SK-N-SH treated with all-trans-retinoic acid at 6 μM for 48 hours (cell line): ENCODE results near the gene RNF126.

Experiments
- ATAC-seq: fragments of 200-7000 bp; cut with Tn5 transposase; 3 replicates; pipeline ENCODE4 v1.9.1; 2020; ENCODE audit warnings: mild to moderate bottlenecking, moderate library complexity
- ARNTL ChIP-seq: fragments of 450-650 bp; formaldehyde crosslinking; IDR thresholded peaks from 2 replicates; pipeline ENCODE4 v1.5.0; 2020; ENCODE audit warnings: low read depth, mild to moderate bottlenecking, moderate library complexity, borderline replicate concordance
- BACH2 ChIP-seq: fragments of 250-450 bp; sonication (Bioruptor Pico); IDR thresholded peaks from 2 replicates; pipeline ENCODE4 v1.9.0; 2021; ENCODE audit warnings: mild to moderate bottlenecking, borderline replicate concordance
- ESRRG ChIP-seq: fragments of 250-450 bp; sonication (Bioruptor Pico); IDR thresholded peaks from 2 replicates; pipeline ENCODE4 v1.6.1; 2021; ENCODE audit warnings: mild to moderate bottlenecking
- GLIS3 ChIP-seq: fragments of 250-450 bp; sonication (Bioruptor Pico); IDR thresholded peaks from 2 replicates; pipeline ENCODE4 v1.5.0; 2020; ENCODE audit warnings: mild to moderate bottlenecking, moderate library complexity
- ISL1 ChIP-seq: fragments of 250-450 bp; sonication (Bioruptor Pico); IDR thresholded peaks from 2 replicates; pipeline ENCODE4 v2.1.2; 2022; ENCODE audit warnings: mild to moderate bottlenecking, moderate library complexity
- OSR1 ChIP-seq: fragments of 250-450 bp; sonication (Bioruptor Pico); IDR thresholded peaks from 2 replicates; pipeline ENCODE4 v1.8.0; 2022; ENCODE audit warnings: moderate library complexity, mild to moderate bottlenecking, inconsistent platforms
- PPARA ChIP-seq: fragments of 250-450 bp; sonication (Bioruptor Pico); IDR thresholded peaks from 2 replicates; pipeline ENCODE4 v1.5.0; 2020; ENCODE audit warnings: mild to moderate bottlenecking, borderline replicate concordance
- RARB ChIP-seq: fragments of 250-450 bp; sonication (Bioruptor Pico); IDR thresholded peaks from 2 replicates; pipeline ENCODE4 v1.8.0; 2021; ENCODE audit warnings: mild to moderate bottlenecking, moderate library complexity
- SNAI2 ChIP-seq: fragments of 250-450 bp; sonication (Bioruptor Pico); IDR thresholded peaks from 2 replicates; pipeline ENCODE4 v1.5.0; 2020; ENCODE audit warnings: mild to moderate bottlenecking, moderate library complexity
- TCF4 ChIP-seq: fragments of 250-450 bp; sonication (Bioruptor Pico); IDR thresholded peaks from 2 replicates; pipeline ENCODE4 v1.8.0; 2021; ENCODE audit warnings: mild to moderate bottlenecking, moderate library complexity, borderline replicate concordance
- TOX ChIP-seq: fragments of 250-450 bp; sonication (Bioruptor Pico); IDR thresholded peaks from 2 replicates; pipeline ENCODE4 v1.8.0; 2021; ENCODE audit warnings: mild to moderate bottlenecking, moderate library complexity, borderline replicate concordance
- ZC3H10 ChIP-seq: fragments of 250-450 bp; sonication (Bioruptor Pico); IDR thresholded peaks from 2 replicates; pipeline ENCODE4 v1.5.1; 2021; ENCODE audit warnings: mild to moderate bottlenecking, moderate library complexity
- ZFP3 ChIP-seq: fragments of 250-450 bp; sonication (Bioruptor Pico); IDR thresholded peaks from 2 replicates; pipeline ENCODE4 v1.5.0; 2020; ENCODE audit warnings: mild to moderate bottlenecking, moderate library complexity
- ZFP30 ChIP-seq: fragments of 450-650 bp; formaldehyde crosslinking; IDR thresholded peaks from 2 replicates; pipeline ENCODE4 v1.5.0; 2022; ENCODE audit warnings: mild to moderate bottlenecking, moderate library complexity
- ZNF565 ChIP-seq: fragments of 450-650 bp; formaldehyde crosslinking; conservative IDR thresholded peaks from 2 replicates; pipeline ENCODE4 v1.5.0; 2020; ENCODE audit warnings: low read depth, mild to moderate bottlenecking, moderate library complexity
- ZNF70 ChIP-seq: fragments of 450-650 bp; formaldehyde crosslinking; IDR thresholded peaks from 2 replicates; pipeline ENCODE4 v1.5.0; 2020; ENCODE audit warnings: mild to moderate bottlenecking, moderate library complexity
- ZNF8 ChIP-seq: fragments of 450-650 bp; formaldehyde crosslinking; IDR thresholded peaks from 2 replicates; pipeline ENCODE4 v1.5.0; 2020; ENCODE audit warnings: mild to moderate bottlenecking, moderate library complexity
- TF ChIP-seq, protein P1 (sequence below): fragments of 250-450 bp; sonication (Bioruptor Pico); IDR thresholded peaks from 2 replicates; pipeline ENCODE4 v1.5.0; 2020; ENCODE audit warnings: mild to moderate bottlenecking, moderate library complexity
- TF ChIP-seq, protein P2 (sequence below): fragments of 250-450 bp; sonication (Bioruptor Pico); IDR thresholded peaks from 2 replicates; pipeline ENCODE4 v1.8.0; 2020; ENCODE audit warnings: mild to moderate bottlenecking, moderate library complexity, borderline replicate concordance
- TF ChIP-seq, protein P3 (sequence below): fragments of 250-450 bp; sonication (Bioruptor Pico); IDR thresholded peaks from 2 replicates; pipeline ENCODE4 v1.5.1; 2020; ENCODE audit warnings: low read depth, mild to moderate bottlenecking, moderate library complexity
- TF ChIP-seq, protein P4 (sequence below): fragments of 250-450 bp; sonication (Bioruptor Pico); IDR thresholded peaks from 2 replicates; pipeline ENCODE4 v1.8.0; 2021; ENCODE audit warnings: low read depth, mild to moderate bottlenecking, moderate library complexity, borderline replicate concordance

Gene RNF126

DNA sequence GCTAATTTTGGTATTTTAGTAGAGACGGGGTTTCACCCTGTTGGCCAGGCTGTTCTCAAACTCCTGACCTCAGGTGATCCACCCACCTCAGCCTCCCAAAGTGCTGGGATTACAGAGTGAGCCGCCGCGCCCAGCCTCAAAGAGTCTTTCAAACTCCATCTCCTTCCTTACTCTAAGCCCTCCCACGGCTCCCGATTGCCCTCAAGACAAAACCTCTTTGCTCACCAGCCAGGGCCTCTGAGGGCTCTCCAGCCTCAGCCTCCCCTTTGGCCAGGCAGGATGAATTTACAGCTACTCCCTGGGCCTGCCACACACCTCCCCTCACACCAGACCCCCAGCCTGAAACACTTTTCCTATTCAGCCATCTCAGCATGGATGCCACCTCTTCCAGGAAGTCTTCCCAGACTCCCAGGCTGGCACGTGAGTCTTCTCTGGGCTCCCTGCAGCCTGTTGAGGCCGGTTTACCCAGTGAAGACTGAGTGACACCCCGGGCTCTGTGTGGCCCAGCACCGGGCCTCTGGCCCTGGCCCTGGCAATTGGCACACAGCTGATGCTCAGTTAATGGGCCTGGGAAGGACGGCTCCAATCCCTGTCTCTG lies 24.7 kb upstream of the RNF126 start:
- no peak for ATAC-seq
- TF ChIP-seq ZNF70 (CRISPR knock-in tag) (no peak), TCF4 (CRISPR knock-in tag) (no peak), BACH2 (CRISPR knock-in tag) (no peak), ZFP3 (no peak), TOX (CRISPR knock-in tag) (no peak), ZC3H10 (CRISPR knock-in tag) (no peak), ZNF565 (no peak), RARB (CRISPR knock-in tag) (no peak), ESRRG (CRISPR knock-in tag) (no peak), GLIS3 (CRISPR knock-in tag) (no peak), ZFP30 (CRISPR knock-in tag) (no peak), OSR1 (CRISPR knock-in tag) (no peak), SNAI2 (CRISPR knock-in tag) (no peak), ISL1 (CRISPR knock-in tag) (no peak), ZNF8 (CRISPR knock-in tag) (no peak), PPARA (CRISPR knock-in tag) (no peak)
- TF ChIP-seq, protein P1, sequence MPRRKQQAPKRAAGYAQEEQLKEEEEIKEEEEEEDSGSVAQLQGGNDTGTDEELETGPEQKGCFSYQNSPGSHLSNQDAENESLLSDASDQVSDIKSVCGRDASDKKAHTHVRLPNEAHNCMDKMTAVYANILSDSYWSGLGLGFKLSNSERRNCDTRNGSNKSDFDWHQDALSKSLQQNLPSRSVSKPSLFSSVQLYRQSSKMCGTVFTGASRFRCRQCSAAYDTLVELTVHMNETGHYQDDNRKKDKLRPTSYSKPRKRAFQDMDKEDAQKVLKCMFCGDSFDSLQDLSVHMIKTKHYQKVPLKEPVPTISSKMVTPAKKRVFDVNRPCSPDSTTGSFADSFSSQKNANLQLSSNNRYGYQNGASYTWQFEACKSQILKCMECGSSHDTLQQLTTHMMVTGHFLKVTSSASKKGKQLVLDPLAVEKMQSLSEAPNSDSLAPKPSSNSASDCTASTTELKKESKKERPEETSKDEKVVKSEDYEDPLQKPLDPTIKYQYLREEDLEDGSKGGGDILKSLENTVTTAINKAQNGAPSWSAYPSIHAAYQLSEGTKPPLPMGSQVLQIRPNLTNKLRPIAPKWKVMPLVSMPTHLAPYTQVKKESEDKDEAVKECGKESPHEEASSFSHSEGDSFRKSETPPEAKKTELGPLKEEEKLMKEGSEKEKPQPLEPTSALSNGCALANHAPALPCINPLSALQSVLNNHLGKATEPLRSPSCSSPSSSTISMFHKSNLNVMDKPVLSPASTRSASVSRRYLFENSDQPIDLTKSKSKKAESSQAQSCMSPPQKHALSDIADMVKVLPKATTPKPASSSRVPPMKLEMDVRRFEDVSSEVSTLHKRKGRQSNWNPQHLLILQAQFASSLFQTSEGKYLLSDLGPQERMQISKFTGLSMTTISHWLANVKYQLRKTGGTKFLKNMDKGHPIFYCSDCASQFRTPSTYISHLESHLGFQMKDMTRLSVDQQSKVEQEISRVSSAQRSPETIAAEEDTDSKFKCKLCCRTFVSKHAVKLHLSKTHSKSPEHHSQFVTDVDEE (CRISPR knock-in tag) = no peak
- TF ChIP-seq, protein P2, sequence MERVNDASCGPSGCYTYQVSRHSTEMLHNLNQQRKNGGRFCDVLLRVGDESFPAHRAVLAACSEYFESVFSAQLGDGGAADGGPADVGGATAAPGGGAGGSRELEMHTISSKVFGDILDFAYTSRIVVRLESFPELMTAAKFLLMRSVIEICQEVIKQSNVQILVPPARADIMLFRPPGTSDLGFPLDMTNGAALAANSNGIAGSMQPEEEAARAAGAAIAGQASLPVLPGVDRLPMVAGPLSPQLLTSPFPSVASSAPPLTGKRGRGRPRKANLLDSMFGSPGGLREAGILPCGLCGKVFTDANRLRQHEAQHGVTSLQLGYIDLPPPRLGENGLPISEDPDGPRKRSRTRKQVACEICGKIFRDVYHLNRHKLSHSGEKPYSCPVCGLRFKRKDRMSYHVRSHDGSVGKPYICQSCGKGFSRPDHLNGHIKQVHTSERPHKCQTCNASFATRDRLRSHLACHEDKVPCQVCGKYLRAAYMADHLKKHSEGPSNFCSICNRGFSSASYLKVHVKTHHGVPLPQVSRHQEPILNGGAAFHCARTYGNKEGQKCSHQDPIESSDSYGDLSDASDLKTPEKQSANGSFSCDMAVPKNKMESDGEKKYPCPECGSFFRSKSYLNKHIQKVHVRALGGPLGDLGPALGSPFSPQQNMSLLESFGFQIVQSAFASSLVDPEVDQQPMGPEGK (CRISPR knock-in tag) = no peak
- TF ChIP-seq, protein P3, sequence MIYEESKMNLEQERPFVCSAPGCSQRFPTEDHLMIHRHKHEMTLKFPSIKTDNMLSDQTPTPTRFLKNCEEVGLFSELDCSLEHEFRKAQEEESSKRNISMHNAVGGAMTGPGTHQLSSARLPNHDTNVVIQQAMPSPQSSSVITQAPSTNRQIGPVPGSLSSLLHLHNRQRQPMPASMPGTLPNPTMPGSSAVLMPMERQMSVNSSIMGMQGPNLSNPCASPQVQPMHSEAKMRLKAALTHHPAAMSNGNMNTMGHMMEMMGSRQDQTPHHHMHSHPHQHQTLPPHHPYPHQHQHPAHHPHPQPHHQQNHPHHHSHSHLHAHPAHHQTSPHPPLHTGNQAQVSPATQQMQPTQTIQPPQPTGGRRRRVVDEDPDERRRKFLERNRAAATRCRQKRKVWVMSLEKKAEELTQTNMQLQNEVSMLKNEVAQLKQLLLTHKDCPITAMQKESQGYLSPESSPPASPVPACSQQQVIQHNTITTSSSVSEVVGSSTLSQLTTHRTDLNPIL (CRISPR knock-in tag) = no peak
- TF ChIP-seq, protein P4, sequence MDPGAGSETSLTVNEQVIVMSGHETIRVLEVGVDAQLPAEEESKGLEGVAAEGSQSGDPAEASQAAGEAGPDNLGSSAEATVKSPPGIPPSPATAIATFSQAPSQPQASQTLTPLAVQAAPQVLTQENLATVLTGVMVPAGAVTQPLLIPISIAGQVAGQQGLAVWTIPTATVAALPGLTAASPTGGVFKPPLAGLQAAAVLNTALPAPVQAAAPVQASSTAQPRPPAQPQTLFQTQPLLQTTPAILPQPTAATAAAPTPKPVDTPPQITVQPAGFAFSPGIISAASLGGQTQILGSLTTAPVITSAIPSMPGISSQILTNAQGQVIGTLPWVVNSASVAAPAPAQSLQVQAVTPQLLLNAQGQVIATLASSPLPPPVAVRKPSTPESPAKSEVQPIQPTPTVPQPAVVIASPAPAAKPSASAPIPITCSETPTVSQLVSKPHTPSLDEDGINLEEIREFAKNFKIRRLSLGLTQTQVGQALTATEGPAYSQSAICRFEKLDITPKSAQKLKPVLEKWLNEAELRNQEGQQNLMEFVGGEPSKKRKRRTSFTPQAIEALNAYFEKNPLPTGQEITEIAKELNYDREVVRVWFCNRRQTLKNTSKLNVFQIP (CRISPR knock-in tag) = no peak
- TF ChIP-seq, all 23 proteins: peak for 0

DNA sequence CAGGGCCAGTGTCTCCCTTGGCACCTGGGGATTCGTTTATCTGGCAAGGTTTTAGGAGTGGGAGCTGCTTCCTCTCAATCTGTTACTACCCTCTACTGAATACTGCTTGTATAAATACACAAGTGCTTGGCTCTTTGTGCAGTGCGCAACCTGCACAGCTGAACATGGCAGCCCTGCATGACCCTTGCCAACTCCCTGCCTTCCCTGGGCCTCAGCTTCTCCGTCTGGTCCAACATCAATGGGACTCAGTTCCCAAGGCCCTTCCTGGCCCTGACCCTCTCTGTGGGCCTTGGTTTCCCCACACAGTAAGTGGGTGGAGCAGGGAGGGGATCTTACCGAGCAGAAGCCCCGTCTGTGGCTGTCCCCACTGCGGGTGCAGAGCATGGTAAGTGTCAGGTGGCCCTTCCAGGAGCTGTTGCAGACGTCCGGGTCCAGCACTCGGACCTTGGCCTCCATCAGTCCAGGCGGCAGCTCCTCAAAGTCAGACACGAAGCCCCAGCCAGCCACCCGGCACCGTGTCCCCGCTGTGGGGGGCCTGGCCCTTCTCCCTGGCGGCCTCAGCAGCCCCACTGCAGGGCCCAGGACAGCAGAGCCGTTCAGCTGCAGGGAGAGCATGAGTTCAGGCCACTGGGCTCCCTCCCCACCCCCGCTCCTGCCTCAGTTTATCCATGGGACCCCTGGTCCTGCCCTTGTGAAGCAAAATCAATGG lies 23.7 kb upstream of the RNF126 start:
- TF ChIP-seq, protein P4 (CRISPR knock-in tag) = no peak
- TF ChIP-seq, protein P3 (CRISPR knock-in tag) = no peak
- TF ChIP-seq ZC3H10 (CRISPR knock-in tag) = no peak
- TF ChIP-seq ARNTL (CRISPR knock-in tag) = no peak
- TF ChIP-seq PPARA (CRISPR knock-in tag) = no peak
- TF ChIP-seq TCF4 (CRISPR knock-in tag) = no peak
- TF ChIP-seq ZFP30 (CRISPR knock-in tag) = no peak
- TF ChIP-seq BACH2 (CRISPR knock-in tag) = no peak
- no peak for TF ChIP-seq ZNF565
- TF ChIP-seq, all 23 proteins: peak for 0
- no peak for ATAC-seq
